Stimulated activated CD4-positive, alpha-beta T cell treated with anti-CD3 and anti-CD28 coated beads, Interleukin-15, amount 100 ng/mL, for 48 hours (primary cell): ENCODE results near the gene RBM7.

Experiments
- DNase-seq, 2 donors: peaks; one replicate each; pipeline ENCODE4 v3.0.0-alpha.2; 2020; ENCODE audit warnings: low read depth in 2 of 2

RBM7 gene

DNA sequence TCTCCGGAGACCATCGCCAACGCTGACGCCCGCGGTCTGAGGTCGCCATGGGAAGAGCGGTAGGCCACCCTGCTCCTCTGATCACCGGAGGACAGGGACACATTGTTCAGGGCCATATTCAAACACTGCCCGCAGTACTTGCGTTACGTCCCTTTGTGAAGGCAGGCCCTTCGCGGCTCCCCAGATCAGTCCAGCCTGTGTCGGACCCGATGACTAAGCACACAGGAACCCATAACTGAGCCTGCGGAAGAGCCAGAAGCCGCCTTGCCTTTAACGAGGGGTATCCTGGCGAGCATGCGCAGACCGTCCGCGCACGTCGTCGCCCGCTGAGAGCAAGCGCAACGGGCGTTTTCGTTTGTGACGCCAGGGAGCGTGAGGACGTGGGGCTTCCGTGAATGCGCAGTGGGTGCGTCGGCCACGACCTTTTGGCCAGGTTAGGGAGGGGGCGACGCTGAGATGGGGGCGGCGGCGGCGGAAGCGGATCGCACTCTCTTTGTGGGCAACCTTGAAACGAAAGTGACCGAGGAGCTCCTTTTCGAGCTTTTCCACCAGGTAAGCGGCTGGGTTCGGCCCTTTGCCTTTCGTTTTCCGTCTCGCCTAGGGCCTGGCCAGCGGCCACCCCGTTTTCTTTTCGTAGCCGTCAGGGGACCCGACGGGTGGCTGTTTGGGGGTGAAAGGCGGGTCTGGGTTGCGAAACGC lies at the start of gene RBM7, which contains the start of gene C11orf71:
Gene RBM7 (plus strand): TSS at position 451 of the 699 bp plus-strand sequence. CDS start 6 bp downstream, at position 457.
Gene C11orf71 (minus strand): TSS at position 296 of the 699 bp plus-strand sequence. CDS start 180 bp downstream, at position 116.
- DNase-seq: peak; percentile 94 to 96

- DNase-seq: no peak
Observed at GRCh38 chr11:114353443-114353842, 47.0 kb upstream of the RBM7 start.

DNA sequence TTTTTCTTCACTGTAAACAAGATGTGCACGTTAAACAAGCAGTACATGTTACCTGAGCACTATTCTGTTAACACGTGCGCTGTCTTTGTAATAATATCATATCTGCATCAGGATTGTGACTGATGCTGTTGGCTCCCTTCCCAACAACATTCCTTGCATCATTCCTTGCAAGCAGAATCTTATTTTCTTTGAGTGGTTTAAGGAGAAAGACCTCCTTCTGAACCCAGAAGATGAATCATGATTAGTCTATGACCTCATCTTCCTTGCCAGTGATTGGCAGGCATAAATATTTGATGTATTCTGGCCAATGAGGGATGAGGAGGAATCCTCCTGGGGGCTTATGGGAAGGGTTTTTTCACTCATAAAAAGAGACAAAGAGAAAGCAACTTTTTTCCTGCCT lies 46.4 kb upstream of the RBM7 start:
- no peak for DNase-seq

GRCh38 chr11:114358716-114359115 lies 41.8 kb upstream of the RBM7 start:
- no peak for DNase-seq

- DNase-seq: no peak
Observed at GRCh38 chr11:114359342-114359741, 41.1 kb upstream of the RBM7 start.

GRCh38 chr11:114362326-114362725 lies 38.1 kb upstream of the RBM7 start:
- no peak for DNase-seq

- no peak for DNase-seq
Observed at GRCh38 chr11:114362958-114363357, 37.5 kb upstream of the RBM7 start.

DNA sequence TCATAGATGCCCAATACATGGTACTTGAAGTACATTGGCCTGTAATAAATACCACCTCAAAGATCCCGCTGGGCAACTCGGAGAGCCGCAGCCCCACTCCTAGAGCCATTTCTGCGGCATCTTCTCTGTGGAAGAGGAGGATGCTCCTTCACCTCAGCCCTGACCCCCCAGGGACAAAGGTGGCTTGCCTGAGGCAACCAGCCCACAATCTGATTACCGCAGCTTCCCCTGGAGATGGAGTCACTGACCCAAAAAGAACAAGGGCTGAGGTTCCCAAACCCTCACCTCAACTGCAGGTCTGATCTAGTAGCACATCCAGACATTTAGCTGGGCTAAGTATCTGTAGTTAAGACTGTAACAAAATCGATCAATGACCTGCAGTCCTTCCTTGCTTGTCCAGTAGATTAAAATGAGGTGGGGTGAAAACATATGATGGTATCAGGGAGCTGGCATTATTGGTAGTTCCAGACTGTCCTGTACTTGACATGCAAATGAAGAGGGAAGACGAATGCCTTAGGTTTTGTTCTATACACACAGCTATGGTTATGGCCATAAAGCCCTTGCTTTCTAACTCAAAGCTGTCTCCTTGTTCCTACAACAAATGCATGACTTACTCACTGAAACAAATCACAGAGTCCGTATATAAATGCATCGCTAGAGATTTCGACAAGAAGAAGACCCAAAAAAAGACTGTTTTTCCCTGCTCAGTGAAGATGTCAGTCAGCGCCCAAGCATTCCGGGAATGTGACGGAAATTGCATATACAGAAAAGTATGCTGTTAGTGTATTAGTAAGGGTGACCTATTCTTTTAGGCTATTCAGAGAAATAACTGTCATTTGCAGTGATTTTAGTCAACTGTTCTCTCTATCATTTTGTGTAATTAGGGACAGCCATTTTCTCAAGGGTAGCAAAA lies 33.9 kb upstream of the RBM7 start:
- DNase-seq: no peak

DNA sequence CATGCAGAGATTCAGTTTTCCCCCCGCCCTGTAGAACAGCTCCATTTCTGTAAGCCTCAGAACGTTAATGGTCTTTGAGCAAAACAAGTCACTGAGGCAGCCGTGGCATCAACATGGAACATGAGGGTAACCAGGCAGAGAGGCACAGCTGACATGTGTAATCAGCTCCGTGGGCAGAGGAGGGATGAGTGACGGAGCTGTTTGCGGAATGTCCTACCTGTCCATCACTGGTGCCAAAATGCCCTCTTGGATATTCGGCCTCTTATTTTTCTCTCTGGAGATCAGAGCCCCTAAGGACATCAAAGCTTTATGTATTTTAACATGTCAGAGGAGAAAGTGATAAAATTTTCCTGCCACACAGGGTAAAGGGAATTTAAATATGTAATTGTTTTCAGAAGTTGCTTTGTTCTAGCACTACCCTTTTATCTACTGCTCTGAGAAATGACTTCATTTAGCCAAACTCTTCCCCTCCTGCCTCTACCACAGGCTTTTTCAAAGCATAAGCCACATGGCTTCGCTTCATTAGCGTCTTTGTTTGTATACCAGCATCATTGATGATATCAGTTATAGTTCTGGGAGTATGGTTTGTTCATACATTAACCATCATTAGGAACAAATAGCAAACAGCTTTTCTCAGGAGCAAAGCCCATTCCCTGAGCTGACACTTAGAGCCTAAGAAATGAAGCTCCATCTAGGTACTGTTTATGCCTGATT lies 33.1 kb upstream of the RBM7 start:
- no peak for DNase-seq

DNA sequence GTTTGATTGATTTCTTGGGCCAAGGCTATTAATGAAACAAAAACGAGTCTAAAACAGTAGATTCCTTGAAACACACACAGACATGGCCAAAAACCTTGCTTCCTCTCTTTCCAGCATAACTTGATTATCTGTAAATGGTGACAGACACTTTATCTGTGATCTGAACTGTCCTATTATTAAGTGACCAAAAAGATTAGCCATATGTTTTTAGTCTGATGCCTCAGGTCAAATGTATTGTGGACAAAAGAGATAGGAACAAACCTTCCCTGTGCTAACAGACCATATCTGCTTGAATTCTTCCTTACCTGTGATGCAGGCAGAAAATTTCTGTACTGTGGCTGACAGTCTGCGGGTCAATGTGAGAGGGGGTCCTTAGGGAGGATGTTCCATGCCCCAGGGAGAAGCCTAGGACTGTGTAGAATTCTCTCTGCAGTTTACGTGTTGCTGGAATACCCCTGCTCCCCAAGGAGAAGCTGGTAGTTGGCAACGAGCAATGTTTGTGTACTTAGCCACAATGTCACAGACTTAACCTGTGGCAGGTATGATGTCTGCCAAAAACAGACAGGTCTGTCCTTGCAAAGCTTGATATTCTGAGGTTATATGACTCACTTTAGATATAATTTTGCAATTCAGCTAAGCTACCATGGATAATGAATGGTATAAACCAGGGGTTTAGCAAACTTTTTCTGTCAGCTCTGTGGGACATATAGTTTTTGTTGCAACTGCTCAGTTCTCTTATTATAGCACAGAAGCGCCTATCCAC lies 31.4 kb upstream of the RBM7 start:
- no peak for DNase-seq

DNA sequence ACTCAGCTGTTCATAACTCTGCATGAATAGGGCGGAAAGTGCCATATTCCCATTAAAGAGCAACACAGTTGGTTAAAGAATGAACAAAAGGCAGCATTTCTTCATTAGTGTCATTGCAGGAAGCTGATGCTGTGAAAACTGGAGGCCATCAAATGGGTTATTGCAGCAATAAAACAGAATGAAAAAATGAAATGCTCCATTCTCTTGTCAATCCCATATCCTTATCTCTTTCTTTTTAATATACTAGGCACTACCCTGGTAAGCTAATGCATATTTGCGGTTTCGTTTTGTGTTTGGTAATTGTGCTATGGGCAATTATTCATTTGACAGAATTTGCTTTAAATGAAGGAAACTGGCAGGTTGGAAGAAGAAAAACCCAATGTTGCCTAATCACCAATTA lies 25.4 kb upstream of the RBM7 start:
- no peak for DNase-seq

- no peak for DNase-seq
Observed at GRCh38 chr11:114377612-114378267, 22.7 kb upstream of the RBM7 start.

DNA sequence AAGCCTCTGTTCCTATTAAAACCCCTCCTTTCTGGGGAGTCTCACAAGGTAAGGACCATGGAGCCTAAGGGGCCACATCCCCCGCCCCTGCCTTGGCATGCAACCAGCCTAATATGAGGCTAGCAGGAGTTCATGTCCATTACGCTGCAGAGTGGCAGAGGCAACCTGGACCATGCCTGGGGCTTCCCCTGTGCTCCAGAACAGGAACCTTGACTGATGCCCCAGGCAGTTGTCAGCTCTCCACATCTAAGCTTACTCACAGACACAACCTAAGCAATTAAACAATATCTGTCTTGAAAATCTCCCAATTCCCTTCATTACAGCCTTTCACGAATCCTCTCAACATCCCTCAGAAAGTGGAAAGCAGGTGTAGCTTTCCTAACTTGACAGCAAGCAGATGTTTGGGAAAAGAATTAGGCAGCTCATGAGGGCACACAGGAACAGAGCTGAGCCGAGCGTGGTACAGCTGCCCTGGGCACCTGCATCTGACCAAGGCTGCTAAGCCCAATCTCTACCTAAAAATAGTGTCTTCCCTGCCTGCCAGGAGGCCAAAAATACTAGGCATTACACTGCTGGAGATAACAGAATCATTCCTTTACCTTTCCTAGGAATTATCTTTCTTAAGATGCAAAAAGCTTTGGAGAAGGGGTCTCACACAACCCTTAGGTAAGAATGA lies 20.9 kb upstream of the RBM7 start:
- no peak for DNase-seq

DNA sequence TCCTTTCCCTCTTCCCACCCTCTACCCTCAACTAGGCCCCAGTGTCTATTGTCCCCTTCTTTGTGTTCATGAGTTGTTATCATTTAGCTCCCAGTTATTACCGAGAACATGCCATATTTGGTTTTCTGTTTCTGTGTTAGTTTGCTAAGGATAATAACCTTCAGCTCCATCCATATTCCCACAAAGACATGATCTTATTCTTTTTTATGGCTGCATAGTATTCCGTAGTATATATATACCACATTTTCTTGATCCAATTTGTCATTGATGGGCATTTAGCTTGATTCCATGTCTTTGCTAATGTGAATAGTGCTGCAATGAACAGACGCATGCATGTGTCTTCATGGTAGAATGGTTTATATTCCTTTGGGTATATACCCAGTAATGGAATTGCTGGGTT lies 18.0 kb upstream of the RBM7 start:
- no peak for DNase-seq

DNA sequence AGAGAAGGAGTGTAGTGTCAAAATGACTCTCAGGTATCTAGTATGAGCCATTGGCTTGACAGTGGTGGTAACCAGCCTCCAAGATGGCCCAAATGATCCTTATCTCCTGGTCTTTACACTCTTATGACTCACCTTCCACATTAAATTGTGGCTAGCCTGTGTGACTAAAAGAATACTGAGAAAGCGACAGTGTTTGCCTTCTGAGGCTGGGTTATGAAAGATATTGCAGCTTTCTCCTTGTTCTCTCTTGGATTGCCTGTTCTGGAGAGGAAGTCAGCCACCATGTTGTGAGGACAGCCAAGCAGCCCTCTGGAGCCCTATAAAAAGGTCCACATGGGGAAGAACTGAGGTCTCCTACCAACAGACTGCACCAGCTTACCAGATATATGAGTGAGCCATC lies 16.0 kb upstream of the RBM7 start:
- no peak for DNase-seq

GRCh38 chr11:114386131-114386530 lies 14.3 kb upstream of the RBM7 start:
- DNase-seq: no peak

GRCh38 chr11:114386545-114386944 lies 13.9 kb upstream of the RBM7 start:
- no peak for DNase-seq

DNA sequence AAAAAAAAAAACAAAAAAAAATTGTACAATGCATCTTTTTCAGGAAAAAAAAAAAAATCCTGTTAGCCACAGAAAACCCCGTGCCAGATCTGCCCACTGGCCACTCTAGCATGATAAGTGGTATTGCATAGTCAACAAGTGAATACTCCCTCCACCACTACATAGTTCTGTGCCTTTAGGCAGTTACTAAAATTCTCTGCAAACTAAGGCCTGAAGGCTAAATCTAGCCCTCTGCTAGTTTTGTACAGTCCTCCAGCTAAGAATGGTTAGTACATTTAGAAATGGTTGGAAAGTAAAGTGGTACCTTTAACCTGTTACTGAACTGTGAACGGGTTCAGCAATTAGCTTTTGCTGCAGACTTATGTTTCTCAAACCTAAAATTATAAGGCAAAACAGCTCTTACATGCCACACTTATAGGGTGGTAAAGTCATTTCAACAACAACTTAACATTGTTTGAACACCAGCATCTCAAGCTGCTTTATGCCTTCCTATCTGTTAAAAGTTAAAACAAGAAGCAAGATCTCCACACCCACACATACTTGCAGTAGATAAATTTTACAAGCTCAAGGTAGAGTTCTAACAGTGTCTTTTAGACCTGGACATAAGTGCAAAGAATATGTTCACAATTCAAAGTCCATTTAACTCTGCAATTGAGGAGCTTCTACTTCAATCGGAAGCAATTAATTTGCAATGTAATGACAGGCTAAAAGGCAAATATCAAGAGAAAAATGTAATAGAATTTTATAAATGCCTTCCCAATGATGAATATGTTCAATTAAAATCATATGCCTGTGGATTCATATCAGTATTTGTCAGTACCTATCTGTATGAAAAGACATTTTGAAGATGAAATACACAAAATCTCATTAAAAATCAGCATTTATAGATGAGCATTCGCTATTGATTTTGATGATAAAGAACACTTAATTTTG lies 7.5 kb upstream of the RBM7 start:
- DNase-seq: no peak

- DNase-seq: no peak
Observed at GRCh38 chr11:114395736-114396135, 4.7 kb upstream of the RBM7 start.
